Heart right ventricle (tissue), 16 donors: ENCODE measurements around the gene RHBDL1. TPM values are rescaled to one million over a fixed set of nuclear protein-coding genes. Genes with fewer than 3 reads are reported as not detected.

Experiments
- ATAC-seq, 8 donors: fragments of 200-7000 bp; cut with Tn5 transposase; one replicate each; pipeline ENCODE4 v1.9.1; 2020; ENCODE audit warnings: mild to moderate bottlenecking in 8 of 8, moderate library complexity in 8 of 8, moderate number of reproducible peaks in 1 of 8
- DNase-seq, 2 donors: peaks; one replicate each; pipeline ENCODE4 v3.0.0-alpha.2; 2020
- H3K27ac ChIP-seq, 10 donors: fragments of 200-600 bp; sonication (generic) in 2 of 10; one replicate each; pipeline versions ENCODE4 v1.5.0 to v1.8.0; 2020 to 2022; ENCODE audit warnings: mild to moderate bottlenecking in 3 of 10
- H3K27me3 ChIP-seq, 7 donors: fragments of 200-600 bp; one replicate each; pipeline ENCODE4 v1.8.0; 2021 to 2022; ENCODE audit warnings: mild to moderate bottlenecking in 2 of 7
- H3K36me3 ChIP-seq, 9 donors: fragments of 200-600 bp; sonication (generic) in 1 of 9; one replicate each; pipeline versions ENCODE4 v1.5.0 to v1.8.0; 2020 to 2022; ENCODE audit warnings: mild to moderate bottlenecking in 2 of 9
- H3K4me1 ChIP-seq, 9 donors: fragments of 200-600 bp; sonication (generic) in 1 of 9; one replicate each; pipeline versions ENCODE4 v1.5.0 to v1.8.0; 2020 to 2022; ENCODE audit warnings: mild to moderate bottlenecking in 4 of 9
- H3K4me3 ChIP-seq, 10 donors: fragments of 200-600 bp; sonication (generic) in 2 of 10; one replicate each; pipeline versions ENCODE4 v1.5.0 to v1.8.0; 2020 to 2022; ENCODE audit warnings: mild to moderate bottlenecking in 7 of 10, moderate library complexity in 2 of 10
- H3K9me3 ChIP-seq, 11 donors: fragments of 200-600 bp in 10 of 11; sonication (generic) in 2 of 11; one replicate each; pipeline versions ENCODE4 v1.5.0 to v1.8.0; 2013 to 2022; ENCODE audit warnings: mild to moderate bottlenecking in 2 of 11, control low read depth in 1 of 11, moderate library complexity in 1 of 11
- WGBS, 2 donors: extraction: QIAGEN DNeasy Blood & Tissue Kit; methylation state at CpG; one replicate each; pipeline ENCODE4 v1.1.7; 2013; ENCODE audit warnings: inconsistent platforms in 1 of 2; 5-methylcytosine and 5-hydroxymethylcytosine counted together
- intact Hi-C, 10 donors: fragments of 100-400 bp; cut with DNase I; formaldehyde crosslinking; loops; one replicate each; pipeline versions ENCODE4 v1.11.1 to v1.14.2; 2022
- polyA plus RNA-seq, 2 donors: library from polyadenylated mRNA; stranded (reverse); fragments of 200-250 nt; gene quantifications; one replicate each; pipeline ENCODE4 v1.2.3, GENCODE V29; 2013
- total RNA-seq, 10 donors: library from RNA; stranded (reverse); fragmentation: NEBNext Ultra II Directional in 3 of 10; extraction: Animal tissue kit (Norgen Biotek cat#: 25700) in 3 of 10; gene quantifications; one replicate each; pipeline versions ENCODE4 v1.2.1 to v1.2.4, GENCODE V29; 2021 to 2023
- TF ChIP-seq, protein P1 (sequence below), 9 donors: fragments of 200-600 bp; sonication (generic) in 2 of 9; IDR thresholded peaks; one replicate each; pipeline versions ENCODE4 v1.5.0 to v1.8.0; 2021 to 2022; ENCODE audit warnings: antibody characterized with exemption in 9 of 9, mild to moderate bottlenecking in 5 of 9, moderate library complexity in 1 of 9
- donor health status: Arrhythmogenic right ventricular cardiomyopathy.
- donor health status: ischemic (EF 13 %, LVEDD 7.1; RV severe dilation, severe dysfunction).
- donor health status: healthy with polysubstance abuse.
- donor health status: DM: no; HTN: yes; CAD: no.
- donor health status: DM: no; HTN: no; CAD: no.
- donor health status: ischemic (EF 25% LVEDD 6.9; RV normal size, moderate dysfunction).
- donor health status: ischemic (EF 25% LVEDD 5.7; RV mildly dilated, moderate dysfunction).
- donor health status: healthy.
- donor health status: DM: yes; HTN: yes; CAD: no.
- donor health status: Ischemic cardiomyopathy.
- donor health status: ischemic (EF 35%, LVEDD 5.7; RV mildly dilated, moderate dysfunction).
- donor health status: nonischemic (EF 11% LVEDD 7.7; RV severe dilation, severe dysfunction).
- donor health status: DM: yes; HTN: yes; CAD: no.
- donor health status: PGD.
- donor health status: ischemic (EF 29% LVEDD 5.4; RV normal size, mild dysfunction).
- donor health status: nonischemic (EF 23%, LVEDD 6.1; RV moderate dilation, normal function).

Gene RHBDL1
- total and polyA plus RNA-seq, 12 donors, result 0.90 to 7.4 (median 2.1) TPM

DNA sequence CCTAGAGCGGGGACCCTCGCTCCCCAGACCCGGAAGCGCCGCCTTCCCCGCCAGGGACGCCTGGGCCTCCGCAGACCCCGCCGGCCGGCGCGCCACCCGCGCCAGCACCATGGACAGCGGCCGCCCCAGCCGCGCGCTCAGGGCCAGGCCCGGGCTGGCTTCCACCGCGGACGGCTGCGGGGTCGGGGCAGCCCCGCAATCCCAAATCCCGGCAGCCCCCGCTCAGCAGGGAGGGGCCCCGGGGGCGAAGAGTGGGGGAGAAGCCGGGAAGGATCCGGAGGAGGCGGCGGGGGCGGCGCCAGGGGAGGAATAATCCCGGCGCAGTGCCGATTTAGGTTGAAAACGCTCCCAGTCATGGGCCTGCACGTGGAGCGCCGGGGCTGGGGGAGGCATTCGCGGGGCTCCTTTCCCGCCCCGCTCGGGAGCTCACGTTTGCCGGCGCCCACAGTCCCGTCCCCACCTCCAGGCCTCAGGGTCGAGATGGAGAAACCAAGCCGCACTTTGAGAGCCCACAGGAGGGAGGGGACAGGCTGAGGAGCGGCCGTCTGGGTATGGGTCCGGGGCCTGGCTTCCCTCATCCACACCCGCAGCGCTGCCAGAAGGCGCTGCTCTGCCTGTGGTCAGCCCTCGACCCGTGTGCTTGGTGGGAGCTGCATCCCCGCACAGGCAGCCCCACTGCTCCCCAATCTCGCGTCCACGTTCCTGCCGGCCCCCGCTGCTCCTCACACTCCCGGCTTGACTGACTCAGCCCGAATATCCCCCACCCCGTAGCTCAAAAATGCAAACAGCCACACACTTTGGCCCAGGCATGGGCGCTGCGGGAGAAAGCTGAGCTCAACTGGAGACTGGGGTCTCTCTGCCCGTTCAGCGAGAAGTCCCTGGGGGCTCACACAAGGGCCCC lies 25.5 kb downstream of the RHBDL1 start:
- intact Hi-C loops, result no loop called here
- TF ChIP-seq, protein P1, sequence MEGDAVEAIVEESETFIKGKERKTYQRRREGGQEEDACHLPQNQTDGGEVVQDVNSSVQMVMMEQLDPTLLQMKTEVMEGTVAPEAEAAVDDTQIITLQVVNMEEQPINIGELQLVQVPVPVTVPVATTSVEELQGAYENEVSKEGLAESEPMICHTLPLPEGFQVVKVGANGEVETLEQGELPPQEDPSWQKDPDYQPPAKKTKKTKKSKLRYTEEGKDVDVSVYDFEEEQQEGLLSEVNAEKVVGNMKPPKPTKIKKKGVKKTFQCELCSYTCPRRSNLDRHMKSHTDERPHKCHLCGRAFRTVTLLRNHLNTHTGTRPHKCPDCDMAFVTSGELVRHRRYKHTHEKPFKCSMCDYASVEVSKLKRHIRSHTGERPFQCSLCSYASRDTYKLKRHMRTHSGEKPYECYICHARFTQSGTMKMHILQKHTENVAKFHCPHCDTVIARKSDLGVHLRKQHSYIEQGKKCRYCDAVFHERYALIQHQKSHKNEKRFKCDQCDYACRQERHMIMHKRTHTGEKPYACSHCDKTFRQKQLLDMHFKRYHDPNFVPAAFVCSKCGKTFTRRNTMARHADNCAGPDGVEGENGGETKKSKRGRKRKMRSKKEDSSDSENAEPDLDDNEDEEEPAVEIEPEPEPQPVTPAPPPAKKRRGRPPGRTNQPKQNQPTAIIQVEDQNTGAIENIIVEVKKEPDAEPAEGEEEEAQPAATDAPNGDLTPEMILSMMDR (IDR thresholded peaks at IDR 0.05), result no peak
- Histone ChIP-seq H3K36me3 (no peaks in the 10 kb centered on the region), H3K4me3 (no peak overlapping the region), H3K27me3 (peaks cover 39 to 98% (median 94%) of the 10 kb centered on the region in 7 donors), H3K9me3 (no peaks in the 10 kb centered on the region), H3K4me1 (peaks cover 0 to 13% (median 5%) of the 10 kb centered on the region in 9 donors), H3K27ac (no peak overlapping the region)
- ATAC-seq (peak; percentile 53 to 78 (median 70)), DNase-seq (no peak)
- 6 to 7% methylated on average over 71 to 76 of the region's 76 CpGs for WGBS, 2 donors

DNA sequence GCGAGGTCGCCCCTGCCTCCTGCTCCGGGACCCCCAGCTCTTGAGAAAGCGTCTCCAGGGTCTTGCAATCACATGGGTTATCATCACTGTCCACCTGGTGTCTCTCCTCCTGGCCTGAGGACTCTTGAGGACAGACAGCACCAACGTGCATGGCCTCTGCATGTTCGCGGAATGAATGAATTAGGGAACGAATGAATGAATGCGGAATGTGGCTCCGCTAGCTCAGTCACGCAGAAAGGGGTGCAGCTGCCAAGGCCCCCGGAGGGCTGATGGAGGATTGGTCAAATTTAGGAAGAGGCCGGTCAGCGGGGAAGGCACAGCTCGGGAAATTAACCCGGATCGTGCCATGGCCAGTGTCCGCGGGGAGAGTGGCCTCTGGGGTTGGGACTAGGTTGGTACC lies 26.9 kb downstream of the RHBDL1 start:
- H3K36me3 ChIP-seq, result no peaks in the 10 kb centered on the region
- 81 to 82% methylated on average over 19 of the region's 19 CpGs for WGBS, 2 donors
- DNase-seq, result no peak
- intact Hi-C loops, result no loop called here
- H3K27ac ChIP-seq, result no peak overlapping the region
- no peak for ATAC-seq
- H3K4me1 ChIP-seq, result peaks cover 0 to 17% (median 7%) of the 10 kb centered on the region in 9 donors
- no peaks in the 10 kb centered on the region for H3K9me3 ChIP-seq
- TF ChIP-seq, protein P1 (IDR thresholded peaks at IDR 0.05), result no peak
- H3K27me3 ChIP-seq, result peaks cover 51 to 98% (median 94%) of the 10 kb centered on the region in 7 donors
- no peak overlapping the region for H3K4me3 ChIP-seq

DNA sequence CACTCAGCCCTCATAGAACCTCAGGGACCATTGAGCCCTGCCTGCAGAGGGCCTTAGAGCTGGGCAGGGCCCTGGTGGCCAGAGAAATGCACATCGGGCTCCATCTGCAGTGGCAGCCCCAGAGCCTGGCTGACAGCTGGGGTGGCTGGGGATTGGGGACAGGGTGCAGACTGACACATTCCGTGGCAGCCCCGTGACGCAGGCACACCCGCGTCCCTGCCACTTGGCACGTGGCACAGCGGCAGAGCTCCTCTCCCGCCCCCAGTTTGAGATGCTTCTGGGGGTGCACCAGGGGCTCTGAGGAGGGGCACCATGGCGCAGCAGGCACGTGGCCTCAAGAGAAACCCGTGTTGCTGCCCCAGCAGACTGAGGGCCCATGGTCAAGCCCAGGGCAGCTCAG lies 27.9 kb downstream of the RHBDL1 start:
- Histone ChIP-seq H3K27me3 (peaks cover 51 to 97% (median 93%) of the 10 kb centered on the region in 7 donors), H3K4me1 (peaks cover 0 to 17% (median 7%) of the 10 kb centered on the region in 9 donors), H3K4me3 (no peak overlapping the region), H3K36me3 (no peaks in the 10 kb centered on the region), H3K9me3 (no peaks in the 10 kb centered on the region), H3K27ac (no peak overlapping the region)
- DNase-seq (no peak), ATAC-seq (no peak)
- intact Hi-C loops, result no loop called here
- TF ChIP-seq, protein P1 (IDR thresholded peaks at IDR 0.05), result no peak
- WGBS, 2 donors, result 80 to 83% methylated on average over 12 of the region's 12 CpGs

GRCh38 chr16:704047-704446 lies 28.6 kb downstream of the RHBDL1 start:
- DNase-seq, result no peak
- Histone ChIP-seq H3K27me3 (peaks cover 51 to 97% (median 93%) of the 10 kb centered on the region in 7 donors), H3K9me3 (no peaks in the 10 kb centered on the region), H3K36me3 (no peaks in the 10 kb centered on the region), H3K27ac (no peak overlapping the region), H3K4me3 (no peak overlapping the region), H3K4me1 (peaks cover 0 to 17% (median 7%) of the 10 kb centered on the region in 9 donors)
- TF ChIP-seq, protein P1 (IDR thresholded peaks at IDR 0.05), result no peak
- no peak for ATAC-seq
- intact Hi-C loops, result no loop called here
- WGBS, 2 donors, result 62 to 67% methylated on average over 7 of the region's 7 CpGs
